Sigmoid colon (tissue), 7 donors: ENCODE measurements around the gene NRG3. TPM values are rescaled to one million over a fixed set of nuclear protein-coding genes. Genes with fewer than 3 reads are reported as not detected.

Source experiments
- DNase-seq: peaks from one replicate; pipeline ENCODE4 v3.0.0-alpha.2; 2019
- H3K27ac ChIP-seq, 4 donors: fragments of 200-600 bp; sonication (generic); one replicate each; pipeline ENCODE4 v1.5.1; 2016 to 2019; ENCODE audit warnings: mild to moderate bottlenecking in 1 of 4
- H3K27me3 ChIP-seq, 3 donors: fragments of 200-600 bp; sonication (generic); one replicate each; pipeline ENCODE4 v1.5.1; 2019; ENCODE audit warnings: mild to moderate bottlenecking in 1 of 3
- H3K36me3 ChIP-seq, 4 donors: fragments of 200-600 bp; sonication (generic); one replicate each; pipeline ENCODE4 v1.5.1; 2016 to 2019
- H3K4me1 ChIP-seq, 4 donors: fragments of 200-600 bp; sonication (generic); one replicate each; pipeline ENCODE4 v1.5.1; 2017 to 2019
- H3K4me3 ChIP-seq, 4 donors: fragments of 200-600 bp; sonication (generic); one replicate each; pipeline ENCODE4 v1.5.1; 2017 to 2019; ENCODE audit warnings: mild to moderate bottlenecking in 2 of 4, moderate library complexity in 1 of 4
- H3K9me3 ChIP-seq, 4 donors: fragments of 200-600 bp in 3 of 4; sonication (generic) in 3 of 4; one replicate each; pipeline versions ENCODE4 v1.5.1 to v1.6.1; 2013 to 2019
- EP300 ChIP-seq, 4 donors: sonication (generic); formaldehyde crosslinking; IDR thresholded peaks; one replicate each; pipeline ENCODE4 v1.6.1; 2017; ENCODE audit warnings: antibody characterized with exemption in 4 of 4
- POLR2A ChIP-seq, 2 donors: fragments of 450-650 bp; IDR thresholded peaks; one replicate each; pipeline ENCODE4 v1.6.1; 2016; ENCODE audit warnings: antibody characterized with exemption in 2 of 2, mild to moderate bottlenecking in 2 of 2, moderate library complexity in 2 of 2
- POLR2AphosphoS5 ChIP-seq, 4 donors: sonication (generic); formaldehyde crosslinking; IDR thresholded peaks; one replicate each; pipeline ENCODE4 v1.6.1; 2017; ENCODE audit warnings: antibody characterized with exemption in 4 of 4
- WGBS, 2 donors: extraction: QIAGEN DNeasy Blood & Tissue Kit; methylation state at CpG; one replicate each; pipeline ENCODE4 v1.1.7; 2013; 5-methylcytosine and 5-hydroxymethylcytosine counted together
- intact Hi-C: fragments of 100-400 bp; cut with DNase I; formaldehyde crosslinking; loops from one replicate; pipeline ENCODE4 v1.15.1; 2023
- polyA plus RNA-seq, 3 donors: library from polyadenylated mRNA; stranded (reverse); fragments of 200-250 nt; gene quantifications; one replicate each; pipeline ENCODE4 v1.2.3, GENCODE V29; 2013
- total RNA-seq, 4 donors: library from RNA; depleted of rRNA; stranded (reverse); fragments of >200 nt; gene quantifications; one replicate each; pipeline ENCODE4 v1.1.0, GENCODE V29; 2016
- TF ChIP-seq, protein P1 (sequence below), 4 experiments: fragments of 450-650 bp in 3 of 4; fragments of 200-600 bp in 1 of 4; IDR thresholded peaks; one replicate each; pipeline ENCODE4 v1.5.1; 2016 to 2019; ENCODE audit warnings: antibody characterized with exemption in 4 of 4, mild to moderate bottlenecking in 3 of 4, moderate library complexity in 2 of 4
- donor health status: healthy with polysubstance abuse.
- donor health status: Bipolar disorder and iron deficiency.
- donor health status: healthy.

NRG3 gene
- total and polyA plus RNA-seq, 7 donors = 0.17 to 2.2 (median 0.82) TPM; not detected in 2

DNA sequence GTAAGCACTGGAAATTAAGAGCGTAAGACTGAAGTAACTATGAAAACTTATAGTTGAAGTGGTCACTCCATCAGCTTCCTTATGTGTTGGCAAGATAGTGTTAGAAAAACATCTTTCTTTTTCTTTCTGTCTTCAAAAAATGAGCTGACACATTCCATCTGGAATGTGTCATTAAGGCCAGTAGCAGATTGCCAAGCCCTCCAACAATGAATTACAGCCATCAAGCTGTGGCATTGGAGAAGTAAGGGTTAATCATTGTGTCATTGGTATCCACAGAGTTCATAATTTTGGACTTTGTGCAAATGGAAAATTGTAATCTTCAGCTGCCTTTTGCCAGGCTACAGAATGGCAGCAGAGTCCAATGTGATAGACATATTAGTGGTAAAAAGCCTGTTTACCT is 926.3 kb downstream of the NRG3 start:
- H3K4me3 ChIP-seq = no peak overlapping the region
- no peaks in the 10 kb centered on the region for H3K9me3 ChIP-seq
- TF ChIP-seq, protein P1, sequence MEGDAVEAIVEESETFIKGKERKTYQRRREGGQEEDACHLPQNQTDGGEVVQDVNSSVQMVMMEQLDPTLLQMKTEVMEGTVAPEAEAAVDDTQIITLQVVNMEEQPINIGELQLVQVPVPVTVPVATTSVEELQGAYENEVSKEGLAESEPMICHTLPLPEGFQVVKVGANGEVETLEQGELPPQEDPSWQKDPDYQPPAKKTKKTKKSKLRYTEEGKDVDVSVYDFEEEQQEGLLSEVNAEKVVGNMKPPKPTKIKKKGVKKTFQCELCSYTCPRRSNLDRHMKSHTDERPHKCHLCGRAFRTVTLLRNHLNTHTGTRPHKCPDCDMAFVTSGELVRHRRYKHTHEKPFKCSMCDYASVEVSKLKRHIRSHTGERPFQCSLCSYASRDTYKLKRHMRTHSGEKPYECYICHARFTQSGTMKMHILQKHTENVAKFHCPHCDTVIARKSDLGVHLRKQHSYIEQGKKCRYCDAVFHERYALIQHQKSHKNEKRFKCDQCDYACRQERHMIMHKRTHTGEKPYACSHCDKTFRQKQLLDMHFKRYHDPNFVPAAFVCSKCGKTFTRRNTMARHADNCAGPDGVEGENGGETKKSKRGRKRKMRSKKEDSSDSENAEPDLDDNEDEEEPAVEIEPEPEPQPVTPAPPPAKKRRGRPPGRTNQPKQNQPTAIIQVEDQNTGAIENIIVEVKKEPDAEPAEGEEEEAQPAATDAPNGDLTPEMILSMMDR (IDR thresholded peaks at IDR 0.05) = no peak
- TF ChIP-seq POLR2AphosphoS5 (IDR thresholded peaks at IDR 0.05) = no peak
- no peak for TF ChIP-seq POLR2A (IDR thresholded peaks at IDR 0.05)
- TF ChIP-seq EP300 (IDR thresholded peaks at IDR 0.05) = no peak
- intact Hi-C loops = no loop called here
- no peak overlapping the region for H3K27ac ChIP-seq
- H3K27me3 ChIP-seq = no peaks in the 10 kb centered on the region
- no peaks in the 10 kb centered on the region for H3K36me3 ChIP-seq
- no peak for DNase-seq
- WGBS, 2 donors = 96 to 99% methylated on average over 1 of the region's 1 CpG
- H3K4me1 ChIP-seq = no peaks in the 10 kb centered on the region

DNA sequence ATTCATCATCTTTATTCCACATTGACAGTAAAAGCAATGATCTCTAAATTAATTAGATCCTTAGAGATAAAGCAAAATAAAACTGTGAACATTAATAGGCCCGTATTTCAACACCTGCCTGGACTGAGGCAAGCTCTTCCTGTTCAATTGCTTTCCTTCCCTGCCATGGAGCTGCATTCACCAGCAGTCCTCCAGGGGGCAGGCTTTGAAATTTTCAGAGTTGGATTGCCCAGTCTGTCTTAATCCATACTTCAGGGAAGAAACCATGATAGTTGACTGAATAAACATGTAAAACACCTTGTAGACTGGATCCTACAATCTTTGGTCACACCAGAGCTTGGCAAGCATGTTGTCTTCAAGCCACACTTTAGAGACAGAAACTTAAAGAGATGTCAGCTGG is 936.6 kb downstream of the NRG3 start:
- no peaks in the 10 kb centered on the region for H3K9me3 ChIP-seq
- H3K27me3 ChIP-seq = no peaks in the 10 kb centered on the region
- no peak for TF ChIP-seq EP300 (IDR thresholded peaks at IDR 0.05)
- H3K27ac ChIP-seq = no peak overlapping the region
- WGBS, 2 donors = 19 to 60% methylated on average over 1 of the region's 1 CpG
- H3K4me1 ChIP-seq = no peaks in the 10 kb centered on the region
- intact Hi-C loops = no loop called here
- H3K36me3 ChIP-seq = no peaks in the 10 kb centered on the region
- H3K4me3 ChIP-seq = no peak overlapping the region
- DNase-seq = no peak

DNA sequence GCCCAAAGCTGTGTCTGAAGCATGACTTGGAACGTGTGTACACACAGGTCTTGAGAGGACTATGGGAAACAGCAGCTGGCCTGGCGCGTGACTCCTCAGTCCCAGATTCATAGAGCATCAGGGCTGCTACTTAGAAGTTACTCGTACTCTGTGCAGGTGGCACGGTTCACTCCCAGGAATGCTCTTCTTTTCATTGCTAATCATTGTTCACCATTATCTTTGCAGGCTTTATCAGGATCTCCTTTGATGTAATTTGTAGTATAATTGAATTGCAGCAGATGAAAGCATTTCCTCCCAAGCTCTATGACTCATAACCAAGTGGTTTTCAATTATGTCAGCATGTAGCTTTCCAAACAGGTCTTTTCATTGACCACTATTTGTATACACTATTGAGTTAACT is 938.9 kb downstream of the NRG3 start:
- intact Hi-C loops = no loop called here
- H3K36me3 ChIP-seq = no peaks in the 10 kb centered on the region
- no peak overlapping the region for H3K27ac ChIP-seq
- 68 to 79% methylated on average over 5 of the region's 5 CpGs for WGBS, 2 donors
- no peaks in the 10 kb centered on the region for H3K27me3 ChIP-seq
- no peak for DNase-seq
- H3K9me3 ChIP-seq = no peaks in the 10 kb centered on the region
- TF ChIP-seq EP300 (IDR thresholded peaks at IDR 0.05) = no peak
- TF ChIP-seq POLR2A (IDR thresholded peaks at IDR 0.05) = no peak
- TF ChIP-seq, protein P1 (IDR thresholded peaks at IDR 0.05) = no peak
- TF ChIP-seq POLR2AphosphoS5 (IDR thresholded peaks at IDR 0.05) = no peak
- no peak overlapping the region for H3K4me3 ChIP-seq
- H3K4me1 ChIP-seq = no peaks in the 10 kb centered on the region

DNA sequence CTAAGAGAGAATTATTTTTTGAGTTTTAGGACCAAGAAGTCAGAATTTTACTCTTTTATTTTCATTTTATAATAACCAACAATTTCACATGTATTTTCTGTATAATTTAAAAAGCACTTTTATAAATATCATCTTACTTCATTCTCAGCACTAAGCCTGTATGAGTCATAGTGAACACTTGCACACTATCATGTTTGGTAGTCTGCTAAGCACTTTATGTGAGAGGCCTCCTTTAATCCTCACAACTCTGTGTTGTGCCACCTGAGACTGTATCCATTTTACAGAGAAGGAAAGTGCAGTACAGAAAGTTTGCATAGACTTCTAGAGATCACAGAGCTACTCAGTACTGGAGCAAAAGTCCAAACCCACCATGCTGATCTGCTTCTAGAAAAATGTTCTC is 939.6 kb downstream of the NRG3 start:
- intact Hi-C loops = no loop called here
- Histone ChIP-seq H3K4me3 (no peak overlapping the region), H3K27ac (no peak overlapping the region), H3K9me3 (no peaks in the 10 kb centered on the region), H3K4me1 (no peaks in the 10 kb centered on the region), H3K36me3 (no peaks in the 10 kb centered on the region), H3K27me3 (no peaks in the 10 kb centered on the region)
- no peak for DNase-seq
- TF ChIP-seq EP300 (IDR thresholded peaks at IDR 0.05) (no peak), POLR2A (IDR thresholded peaks at IDR 0.05) (no peak), POLR2AphosphoS5 (IDR thresholded peaks at IDR 0.05) (no peak)
- TF ChIP-seq, protein P1 (IDR thresholded peaks at IDR 0.05) = no peak

DNA sequence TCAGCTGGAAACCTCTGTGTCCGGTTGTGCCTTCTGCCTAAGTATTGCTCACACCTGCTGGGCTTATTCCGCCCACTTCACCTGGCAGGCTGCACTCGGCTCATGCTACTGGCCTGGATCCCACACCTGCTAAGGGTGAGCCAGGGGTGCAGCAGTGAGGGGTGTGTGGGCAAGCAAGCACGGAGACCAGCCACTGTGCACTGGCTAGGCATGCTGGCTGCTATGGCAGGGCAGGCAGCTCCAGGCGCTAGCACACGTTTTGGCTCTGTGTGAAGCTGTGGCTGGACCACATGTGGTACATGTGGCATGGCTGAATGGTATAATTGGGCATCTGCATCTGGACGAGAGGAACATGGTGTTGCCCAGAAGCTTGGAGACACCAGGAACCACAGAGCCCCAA is 940.7 kb downstream of the NRG3 start:
- 81 to 88% methylated on average over 7 of the region's 7 CpGs for WGBS, 2 donors
- intact Hi-C loops = no loop called here
- H3K9me3 ChIP-seq = no peaks in the 10 kb centered on the region

More for the DNA sequence above, 940.7 kb downstream of the NRG3 start:
- Histone ChIP-seq H3K27me3 (no peaks in the 10 kb centered on the region), H3K4me1 (no peaks in the 10 kb centered on the region), H3K36me3 (no peaks in the 10 kb centered on the region), H3K27ac (no peak overlapping the region), H3K4me3 (no peak overlapping the region)
- TF ChIP-seq POLR2A (IDR thresholded peaks at IDR 0.05) (no peak), EP300 (IDR thresholded peaks at IDR 0.05) (no peak), POLR2AphosphoS5 (IDR thresholded peaks at IDR 0.05) (no peak)
- TF ChIP-seq, protein P1 (IDR thresholded peaks at IDR 0.05) = no peak
- no peak for DNase-seq
